Loucy (cell line): ENCODE data around the gene RNF19B.

ENCODE experiments used
- H2AFZ ChIP-seq: fragments of 200-600 bp; sonication (generic); 2 replicates; pipeline ENCODE4 v1.6.0; 2016; ENCODE audit warnings: antibody characterized with exemption, mild to moderate bottlenecking, low read length, moderate library complexity
- H3F3A ChIP-seq: fragments of 200-600 bp; 2 replicates; pipeline ENCODE4 v1.6.0; 2016; ENCODE audit warnings: antibody characterized with exemption, low read depth, mild to moderate bottlenecking
- H3K27me3 ChIP-seq: fragments of 200-600 bp; sonication (generic); 2 replicates; pipeline ENCODE4 v1.6.1; 2014; ENCODE audit warnings: low read length, mild to moderate bottlenecking; ENCODE audit not compliant: insufficient read depth, poor library complexity, severe bottlenecking
- H3K36me3 ChIP-seq: fragments of 200-600 bp; sonication (generic); 2 replicates; pipeline ENCODE4 v1.6.1; 2016; ENCODE audit warnings: low read length; ENCODE audit not compliant: insufficient read depth
- H3K4me1 ChIP-seq: fragments of 200-600 bp; sonication (generic); 2 replicates; pipeline ENCODE4 v1.5.1; 2014; ENCODE audit warnings: low read length, mild to moderate bottlenecking; ENCODE audit not compliant: insufficient read depth, poor library complexity, severe bottlenecking
- H3K4me2 ChIP-seq: fragments of 200-600 bp; sonication (generic); 2 replicates; pipeline ENCODE4 v1.6.0; 2014; ENCODE audit warnings: antibody characterized with exemption, low read length, low read depth, mild to moderate bottlenecking; ENCODE audit not compliant: poor library complexity, severe bottlenecking
- H3K4me3 ChIP-seq: fragments of 200-600 bp; sonication (generic); 2 replicates; pipeline ENCODE4 v1.5.1; 2014; ENCODE audit warnings: low read length, mild to moderate bottlenecking, mixed read lengths; ENCODE audit not compliant: poor library complexity, severe bottlenecking
- H3K79me2 ChIP-seq: fragments of 200-600 bp; sonication (generic); 2 replicates; pipeline ENCODE4 v1.6.1; 2014; ENCODE audit warnings: low read length; ENCODE audit not compliant: insufficient read depth
- H3K9ac ChIP-seq: fragments of 200-600 bp; sonication (generic); 2 replicates; pipeline ENCODE4 v1.6.0; 2014; ENCODE audit warnings: mild to moderate bottlenecking, low read depth, low read length, moderate library complexity; ENCODE audit not compliant: poor library complexity, severe bottlenecking
- H3K9me2 ChIP-seq: fragments of 200-600 bp; sonication (generic); replicated peaks from 2 replicates; pipeline ENCODE4 v1.6.1; 2016; ENCODE audit warnings: low read depth, low read length, mixed read lengths
- H3K9me3 ChIP-seq: fragments of 200-600 bp; sonication (generic); 2 replicates; pipeline ENCODE4 v1.6.1; 2014; ENCODE audit warnings: mild to moderate bottlenecking, antibody characterized with exemption, low read length, low read depth; ENCODE audit not compliant: insufficient read depth
- H4K20me1 ChIP-seq: fragments of 200-600 bp; sonication (generic); 2 replicates; pipeline ENCODE4 v1.6.0; 2014; ENCODE audit warnings: antibody characterized with exemption, low read length, mild to moderate bottlenecking; ENCODE audit not compliant: insufficient read depth, poor library complexity, severe bottlenecking
- EZH2phosphoT487 ChIP-seq: fragments of 200-600 bp; IDR thresholded peaks from 2 replicates; pipeline ENCODE4 v1.6.1; 2018; ENCODE audit warnings: antibody characterized with exemption, mild to moderate bottlenecking, moderate library complexity, borderline replicate concordance
- TF ChIP-seq, protein P1 (sequence below): fragments of 200-600 bp; sonication (generic); conservative IDR thresholded peaks from 2 replicates; pipeline ENCODE4 v1.5.1; 2014; ENCODE audit warnings: mild to moderate bottlenecking, antibody characterized with exemption, low read length

Gene RNF19B

DNA sequence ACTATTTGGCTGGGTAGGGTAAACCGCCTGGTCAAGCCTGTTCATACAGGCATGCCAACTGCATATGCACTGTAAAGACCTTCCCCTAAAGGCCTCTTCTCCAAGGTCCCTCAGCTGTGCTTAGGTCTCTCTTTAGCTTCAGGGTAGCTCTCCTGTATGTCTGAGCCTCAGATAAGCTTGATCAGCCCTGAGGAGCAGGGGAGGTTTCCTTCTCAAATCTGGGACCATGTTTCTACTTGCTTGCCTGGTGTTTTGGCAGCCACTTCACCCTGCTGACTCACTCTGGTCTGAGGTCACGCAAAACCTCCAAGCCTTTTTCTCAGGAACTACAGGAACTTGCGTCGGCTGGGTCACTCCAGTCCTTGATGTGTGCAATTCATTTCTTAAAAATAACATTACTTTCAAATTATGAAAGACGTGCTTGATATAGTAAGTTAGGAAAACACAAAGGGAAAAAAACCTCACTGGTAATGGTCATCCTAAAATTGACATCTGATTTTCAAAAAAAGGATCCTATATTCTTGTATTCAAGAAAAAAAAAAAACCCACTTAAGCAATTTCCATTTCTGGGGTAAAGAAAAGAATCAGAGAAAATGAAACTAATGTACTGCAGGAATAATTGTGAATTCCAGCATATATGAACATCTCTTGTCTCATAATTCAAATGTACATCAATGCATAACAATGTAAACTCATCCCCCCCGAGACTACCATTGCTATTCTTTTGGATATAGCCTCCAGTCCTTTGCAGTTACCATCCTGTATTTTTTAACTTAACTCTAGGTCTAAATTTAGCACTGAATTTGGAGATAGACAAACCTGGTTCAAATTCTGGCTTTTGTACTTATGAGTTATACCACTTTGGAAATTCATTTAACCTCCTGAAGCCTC, 24.8 kb upstream of the RNF19B start:
- no peaks in the 10 kb centered on the region for H3K9me3 ChIP-seq
- no peak overlapping the region for H2AFZ ChIP-seq
- TF ChIP-seq, protein P1, sequence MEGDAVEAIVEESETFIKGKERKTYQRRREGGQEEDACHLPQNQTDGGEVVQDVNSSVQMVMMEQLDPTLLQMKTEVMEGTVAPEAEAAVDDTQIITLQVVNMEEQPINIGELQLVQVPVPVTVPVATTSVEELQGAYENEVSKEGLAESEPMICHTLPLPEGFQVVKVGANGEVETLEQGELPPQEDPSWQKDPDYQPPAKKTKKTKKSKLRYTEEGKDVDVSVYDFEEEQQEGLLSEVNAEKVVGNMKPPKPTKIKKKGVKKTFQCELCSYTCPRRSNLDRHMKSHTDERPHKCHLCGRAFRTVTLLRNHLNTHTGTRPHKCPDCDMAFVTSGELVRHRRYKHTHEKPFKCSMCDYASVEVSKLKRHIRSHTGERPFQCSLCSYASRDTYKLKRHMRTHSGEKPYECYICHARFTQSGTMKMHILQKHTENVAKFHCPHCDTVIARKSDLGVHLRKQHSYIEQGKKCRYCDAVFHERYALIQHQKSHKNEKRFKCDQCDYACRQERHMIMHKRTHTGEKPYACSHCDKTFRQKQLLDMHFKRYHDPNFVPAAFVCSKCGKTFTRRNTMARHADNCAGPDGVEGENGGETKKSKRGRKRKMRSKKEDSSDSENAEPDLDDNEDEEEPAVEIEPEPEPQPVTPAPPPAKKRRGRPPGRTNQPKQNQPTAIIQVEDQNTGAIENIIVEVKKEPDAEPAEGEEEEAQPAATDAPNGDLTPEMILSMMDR = no peak
- no peak for TF ChIP-seq EZH2phosphoT487
- H3K79me2 ChIP-seq = no peaks in the 10 kb centered on the region
- H3K27me3 ChIP-seq = no peaks in the 10 kb centered on the region
- no peaks in the 10 kb centered on the region for H3K36me3 ChIP-seq
- no peak overlapping the region for H3K9ac ChIP-seq
- peaks cover 4% of the 10 kb centered on the region; the same call in 1 of the 2 replicates for H3F3A ChIP-seq
- no peaks in the 10 kb centered on the region for H3K9me2 ChIP-seq
- H4K20me1 ChIP-seq = no peaks in the 10 kb centered on the region
- H3K4me2 ChIP-seq = no peak overlapping the region
- no peak overlapping the region for H3K4me3 ChIP-seq
- H3K4me1 ChIP-seq = peaks cover 31% of the 10 kb centered on the region

DNA sequence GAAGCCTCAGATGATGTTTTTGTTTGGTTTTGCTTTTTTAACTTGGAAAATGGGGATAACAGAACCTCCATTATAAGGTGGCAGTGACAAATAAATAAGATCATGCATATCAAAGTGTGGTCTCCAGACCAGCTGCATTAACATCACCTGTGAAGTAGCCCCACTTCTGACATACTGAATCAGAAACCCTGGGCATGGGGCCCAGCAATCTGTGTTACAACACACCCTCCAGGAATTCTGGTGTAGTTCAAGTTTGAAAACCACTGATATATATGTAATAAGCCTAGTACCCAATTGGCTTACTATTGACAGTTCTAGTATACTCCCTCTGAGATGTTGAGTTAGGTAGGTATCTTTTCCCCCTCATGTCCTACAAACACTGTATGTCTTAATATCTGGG, 24.1 kb upstream of the RNF19B start:
- H3K4me2 ChIP-seq = no peak overlapping the region
- TF ChIP-seq, protein P1 = no peak
- TF ChIP-seq EZH2phosphoT487 = no peak
- no peak overlapping the region for H3K4me3 ChIP-seq

DNA sequence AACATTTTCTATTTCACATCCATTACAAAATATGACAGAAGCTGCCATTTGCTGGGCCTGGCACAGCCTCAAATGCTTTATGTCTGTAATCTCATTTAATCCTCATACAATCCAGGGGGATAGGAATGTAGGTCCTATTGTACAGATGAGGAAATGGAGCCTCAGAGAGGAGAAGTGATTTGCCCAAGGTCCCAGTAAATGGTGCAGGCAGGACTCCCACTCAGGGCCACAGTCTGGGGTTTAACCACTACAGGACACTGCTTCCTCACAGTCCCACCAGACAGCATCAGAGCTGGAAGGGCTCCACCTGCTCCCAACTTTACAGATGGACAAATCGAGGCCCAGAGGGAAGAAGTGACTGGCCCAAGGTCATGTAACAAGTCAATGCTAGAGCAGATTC, 20.6 kb upstream of the RNF19B start:
- Histone ChIP-seq H3K36me3 (no peaks in the 10 kb centered on the region), H3K9ac (no peak overlapping the region), H3K27me3 (no peaks in the 10 kb centered on the region), H3K4me2 (no peak overlapping the region), H3K4me1 (peaks cover 21% of the 10 kb centered on the region), H3K79me2 (no peaks in the 10 kb centered on the region), H2AFZ (no peak overlapping the region), H3K4me3 (no peak overlapping the region), H3F3A (no peaks in the 10 kb centered on the region), H4K20me1 (no peaks in the 10 kb centered on the region), H3K9me3 (no peaks in the 10 kb centered on the region), H3K9me2 (no peaks in the 10 kb centered on the region)
- TF ChIP-seq, protein P1 = no peak
- TF ChIP-seq EZH2phosphoT487 = no peak

More for the DNA sequence above, 24.1 kb upstream of the RNF19B start:
- Histone ChIP-seq H4K20me1 (no peaks in the 10 kb centered on the region), H3K9me3 (no peaks in the 10 kb centered on the region), H2AFZ (no peak overlapping the region), H3K9me2 (no peaks in the 10 kb centered on the region), H3K27me3 (no peaks in the 10 kb centered on the region), H3K4me1 (peaks cover 31% of the 10 kb centered on the region), H3F3A (peaks cover 4% of the 10 kb centered on the region; the same call in 1 of the 2 replicates), H3K79me2 (no peaks in the 10 kb centered on the region), H3K36me3 (no peaks in the 10 kb centered on the region), H3K9ac (no peak overlapping the region)
